Loucy (cell line): ENCODE results near the gene SSX2IP.

ENCODE experiments used
- H2AFZ ChIP-seq: fragments of 200-600 bp; sonication (generic); 2 replicates; pipeline ENCODE4 v1.6.0; 2016; ENCODE audit warnings: antibody characterized with exemption, mild to moderate bottlenecking, low read length, moderate library complexity
- H3F3A ChIP-seq: fragments of 200-600 bp; 2 replicates; pipeline ENCODE4 v1.6.0; 2016; ENCODE audit warnings: antibody characterized with exemption, low read depth, mild to moderate bottlenecking
- H3K27me3 ChIP-seq: fragments of 200-600 bp; sonication (generic); 2 replicates; pipeline ENCODE4 v1.6.1; 2014; ENCODE audit warnings: low read length, mild to moderate bottlenecking; ENCODE audit not compliant: insufficient read depth, poor library complexity, severe bottlenecking
- H3K36me3 ChIP-seq: fragments of 200-600 bp; sonication (generic); 2 replicates; pipeline ENCODE4 v1.6.1; 2016; ENCODE audit warnings: low read length; ENCODE audit not compliant: insufficient read depth
- H3K4me1 ChIP-seq: fragments of 200-600 bp; sonication (generic); 2 replicates; pipeline ENCODE4 v1.5.1; 2014; ENCODE audit warnings: low read length, mild to moderate bottlenecking; ENCODE audit not compliant: insufficient read depth, poor library complexity, severe bottlenecking
- H3K4me2 ChIP-seq: fragments of 200-600 bp; sonication (generic); 2 replicates; pipeline ENCODE4 v1.6.0; 2014; ENCODE audit warnings: antibody characterized with exemption, low read length, low read depth, mild to moderate bottlenecking; ENCODE audit not compliant: poor library complexity, severe bottlenecking
- H3K4me3 ChIP-seq: fragments of 200-600 bp; sonication (generic); 2 replicates; pipeline ENCODE4 v1.5.1; 2014; ENCODE audit warnings: low read length, mild to moderate bottlenecking, mixed read lengths; ENCODE audit not compliant: poor library complexity, severe bottlenecking
- H3K79me2 ChIP-seq: fragments of 200-600 bp; sonication (generic); 2 replicates; pipeline ENCODE4 v1.6.1; 2014; ENCODE audit warnings: low read length; ENCODE audit not compliant: insufficient read depth
- H3K9ac ChIP-seq: fragments of 200-600 bp; sonication (generic); 2 replicates; pipeline ENCODE4 v1.6.0; 2014; ENCODE audit warnings: mild to moderate bottlenecking, low read depth, low read length, moderate library complexity; ENCODE audit not compliant: poor library complexity, severe bottlenecking
- H3K9me2 ChIP-seq: fragments of 200-600 bp; sonication (generic); replicated peaks from 2 replicates; pipeline ENCODE4 v1.6.1; 2016; ENCODE audit warnings: low read depth, low read length, mixed read lengths
- H3K9me3 ChIP-seq: fragments of 200-600 bp; sonication (generic); 2 replicates; pipeline ENCODE4 v1.6.1; 2014; ENCODE audit warnings: mild to moderate bottlenecking, antibody characterized with exemption, low read length, low read depth; ENCODE audit not compliant: insufficient read depth
- H4K20me1 ChIP-seq: fragments of 200-600 bp; sonication (generic); 2 replicates; pipeline ENCODE4 v1.6.0; 2014; ENCODE audit warnings: antibody characterized with exemption, low read length, mild to moderate bottlenecking; ENCODE audit not compliant: insufficient read depth, poor library complexity, severe bottlenecking
- CTCF ChIP-seq: fragments of 200-600 bp; sonication (generic); conservative IDR thresholded peaks from 2 replicates; pipeline ENCODE4 v1.5.1; 2014; ENCODE audit warnings: mild to moderate bottlenecking, antibody characterized with exemption, low read length
- EZH2phosphoT487 ChIP-seq: fragments of 200-600 bp; IDR thresholded peaks from 2 replicates; pipeline ENCODE4 v1.6.1; 2018; ENCODE audit warnings: antibody characterized with exemption, mild to moderate bottlenecking, moderate library complexity, borderline replicate concordance

SSX2IP gene

DNA sequence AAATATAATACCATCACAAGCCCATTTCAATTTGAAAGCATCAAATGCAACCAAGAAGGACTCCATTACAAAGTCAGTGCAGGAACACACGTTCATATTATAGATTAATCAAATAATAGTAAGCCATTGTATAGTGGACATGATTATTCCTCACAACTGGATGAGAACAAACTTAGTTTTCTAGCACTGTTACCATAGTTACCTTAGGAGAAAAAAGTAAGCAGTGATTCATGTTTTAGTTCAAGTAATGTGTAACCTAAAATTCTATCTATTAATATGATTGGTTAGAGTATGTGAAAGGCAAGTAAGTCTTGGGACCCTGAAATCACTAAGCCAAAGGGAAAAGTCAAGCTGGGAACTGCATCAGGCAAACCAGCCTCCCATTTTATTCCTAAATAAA, 15.2 kb downstream of the SSX2IP start:
- H3K9ac ChIP-seq: no peak overlapping the region
- no peaks in the 10 kb centered on the region; the same call in 1 of the 2 replicates for H3K36me3 ChIP-seq
- no peaks in the 10 kb centered on the region for H3K9me2 ChIP-seq
- no peaks in the 10 kb centered on the region for H3K27me3 ChIP-seq
- no peak overlapping the region for H3K4me2 ChIP-seq
- H3K4me3 ChIP-seq: no peak overlapping the region
- peaks cover 5% of the 10 kb centered on the region; the same call in 1 of the 2 replicates for H3F3A ChIP-seq
- TF ChIP-seq CTCF: no peak
- no peak for TF ChIP-seq EZH2phosphoT487
- no peak overlapping the region for H2AFZ ChIP-seq
- no peaks in the 10 kb centered on the region for H3K9me3 ChIP-seq
- H4K20me1 ChIP-seq: peaks cover 7% of the 10 kb centered on the region
- peaks cover 48% of the 10 kb centered on the region for H3K79me2 ChIP-seq
- H3K4me1 ChIP-seq: peaks cover 42% of the 10 kb centered on the region

DNA sequence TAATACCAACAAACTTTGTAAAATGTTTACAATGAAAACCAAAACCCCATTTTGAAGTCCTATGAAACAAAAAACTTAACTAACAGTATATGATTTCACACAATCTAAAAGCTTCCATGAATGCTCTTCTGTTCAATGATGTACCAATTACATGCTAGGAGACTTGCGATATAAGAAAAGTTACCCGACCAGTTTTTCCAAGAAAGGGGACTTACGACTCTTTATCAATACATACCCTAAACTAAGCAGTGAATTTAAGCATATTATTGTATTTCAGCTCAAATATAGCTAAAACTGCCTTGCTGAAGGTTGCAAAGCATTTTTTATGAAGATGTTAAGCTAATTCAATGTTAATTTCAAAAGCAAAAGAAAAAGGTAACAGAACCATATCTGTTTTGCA, 15.6 kb downstream of the SSX2IP start:
- H3F3A ChIP-seq: peaks cover 5% of the 10 kb centered on the region; the same call in 1 of the 2 replicates
- H3K4me3 ChIP-seq: no peak overlapping the region
- no peaks in the 10 kb centered on the region for H3K9me3 ChIP-seq
- H3K79me2 ChIP-seq: peaks cover 44% of the 10 kb centered on the region
- no peaks in the 10 kb centered on the region for H3K9me2 ChIP-seq
- H3K36me3 ChIP-seq: no peaks in the 10 kb centered on the region; the same call in 1 of the 2 replicates
- H3K4me1 ChIP-seq: peaks cover 38% of the 10 kb centered on the region
- H3K4me2 ChIP-seq: no peak overlapping the region
- no peak overlapping the region for H3K9ac ChIP-seq
- H2AFZ ChIP-seq: no peak overlapping the region
- TF ChIP-seq EZH2phosphoT487 (no peak), CTCF (no peak)
- H4K20me1 ChIP-seq: peaks cover 7% of the 10 kb centered on the region
- no peaks in the 10 kb centered on the region for H3K27me3 ChIP-seq

DNA sequence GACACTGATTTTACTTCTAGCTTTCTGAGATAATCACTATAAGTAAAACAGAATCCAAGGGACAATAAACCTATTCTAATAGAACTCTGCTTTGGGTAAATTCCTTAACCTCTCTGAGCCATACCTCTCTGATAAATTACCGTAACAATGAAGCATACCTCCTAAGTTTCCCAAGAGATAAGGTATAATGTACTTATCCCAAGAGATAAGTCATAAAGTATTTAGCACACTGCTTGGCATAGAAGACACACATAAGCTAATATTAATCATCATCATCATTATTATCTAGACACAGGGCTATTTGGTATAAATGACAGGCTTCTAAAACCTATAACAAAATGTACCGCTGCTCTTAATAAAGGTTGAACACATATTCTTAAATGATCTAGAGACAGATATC, 16.2 kb downstream of the SSX2IP start:
- TF ChIP-seq CTCF (no peak), EZH2phosphoT487 (no peak)
- peaks cover 37% of the 10 kb centered on the region for H3K79me2 ChIP-seq
- H3F3A ChIP-seq: peaks cover 5% of the 10 kb centered on the region; the same call in 1 of the 2 replicates
- no peak overlapping the region for H3K4me3 ChIP-seq
- H3K9ac ChIP-seq: no peak overlapping the region
- no peaks in the 10 kb centered on the region for H3K9me3 ChIP-seq
- H3K27me3 ChIP-seq: no peaks in the 10 kb centered on the region
- peaks cover 7% of the 10 kb centered on the region for H4K20me1 ChIP-seq
- H3K4me2 ChIP-seq: peak overlapping the region; percentile 61
- no peak overlapping the region for H2AFZ ChIP-seq
- H3K9me2 ChIP-seq: no peaks in the 10 kb centered on the region
- H3K36me3 ChIP-seq: peaks cover 3% of the 10 kb centered on the region; the same call in 1 of the 2 replicates
- H3K4me1 ChIP-seq: peaks cover 32% of the 10 kb centered on the region
